Measurements from ENCODE around the gene FOXF1.

The FOXF1 gene

GRCh38 chr16:86549893-86550190 is 39.5 kb downstream of the FOXF1 start:
- in situ Hi-C loops (cut with HindIII; ENCODE audit: low sequenced_read_pairs), result loop anchor here (25.0 kb wide), 1 partner anchor 212 kb away; no protein-coding TSS in a partner anchor

GRCh38 chr16:86550281-86550680 is 40.0 kb downstream of the FOXF1 start:
- in situ Hi-C loops (cut with HindIII; ENCODE audit: low sequenced_read_pairs), result loop anchor here (25.0 kb wide), 1 partner anchor 212 kb away; no protein-coding TSS in a partner anchor

GRCh38 chr16:86553356-86553755 is 43.0 kb downstream of the FOXF1 start:
- in situ Hi-C loops (cut with HindIII; ENCODE audit: low sequenced_read_pairs), result loop anchor here (25.0 kb wide), 1 partner anchor 209 kb away; no protein-coding TSS in a partner anchor

- in situ Hi-C loops (cut with HindIII; ENCODE audit: low sequenced_read_pairs), result loop anchor here (25.0 kb wide), 1 partner anchor 208 kb away; no protein-coding TSS in a partner anchor
These were observed 44.2 kb downstream of the FOXF1 start for GRCh38 chr16:86554599-86554916.

- in situ Hi-C loops (cut with HindIII; ENCODE audit: low sequenced_read_pairs), result loop anchor here (25.0 kb wide), 1 partner anchor 207 kb away; no protein-coding TSS in a partner anchor
These were observed 44.8 kb downstream of the FOXF1 start, which contains the start of gene MTHFSD for GRCh38 chr16:86554917-86555703. TSS of gene MTHFSD (minus strand) at chr16:86555235. CDS start at chr16:86555184, 51 bp downstream.

- in situ Hi-C loops (cut with HindIII; ENCODE audit: low sequenced_read_pairs), result loop anchor here (25.0 kb wide), 1 partner anchor 207 kb away; no protein-coding TSS in a partner anchor
These were observed 45.4 kb downstream of the FOXF1 start for GRCh38 chr16:86555704-86556075.

GRCh38 chr16:86556576-86556975 is 46.2 kb downstream of the FOXF1 start:
- in situ Hi-C loops (cut with HindIII; ENCODE audit: low sequenced_read_pairs), result loop anchor here (25.0 kb wide), 1 partner anchor 206 kb away; no protein-coding TSS in a partner anchor

- in situ Hi-C loops (cut with HindIII; ENCODE audit: low sequenced_read_pairs), result loop anchor here (25.0 kb wide), 1 partner anchor 205 kb away; no protein-coding TSS in a partner anchor
These were observed 47.3 kb downstream of the FOXF1 start for GRCh38 chr16:86557587-86557986.

- in situ Hi-C loops (cut with HindIII; ENCODE audit: low sequenced_read_pairs), result loop anchor here (25.0 kb wide), 1 partner anchor 204 kb away; no protein-coding TSS in a partner anchor
These were observed 48.2 kb downstream of the FOXF1 start for GRCh38 chr16:86558355-86559193.

GRCh38 chr16:86559802-86560305 is 49.5 kb downstream of the FOXF1 start:
- in situ Hi-C loops (cut with HindIII; ENCODE audit: low sequenced_read_pairs), result loop anchor here (25.0 kb wide), 1 partner anchor 202 kb away; no protein-coding TSS in a partner anchor

GRCh38 chr16:86562356-86562755 is 52.0 kb downstream of the FOXF1 start:
- in situ Hi-C loops (cut with HindIII; ENCODE audit: low sequenced_read_pairs), result loop anchor here (25.0 kb wide), 1 partner anchor 200 kb away; no protein-coding TSS in a partner anchor

GRCh38 chr16:86563469-86564345 is 53.4 kb downstream of the FOXF1 start:
- in situ Hi-C loops (cut with HindIII; ENCODE audit: low sequenced_read_pairs), result loop anchor here (25.0 kb wide), 1 partner anchor 199 kb away; no protein-coding TSS in a partner anchor

Data from DLD1 (cell line).